Epithelial cell of esophagus (primary cell): ENCODE data around the gene UPF1.

Source experiments
- DNase-seq: peaks from one replicate; pipeline ENCODE4 v3.0.0; 2010; ENCODE audit warnings: low read depth
- H3K4me3 ChIP-seq: 2 replicates; pipeline ENCODE4 v1.5.1; 2011; ENCODE audit warnings: mild to moderate bottlenecking, low read length, control low read depth
- TF ChIP-seq, protein P1 (sequence below): IDR thresholded peaks from 2 replicates; pipeline ENCODE4 v1.5.1; 2011; ENCODE audit warnings: low read depth, mild to moderate bottlenecking, low read length, control low read depth, inconsistent platforms; ENCODE audit not compliant: insufficient read depth; ENCODE audit errors: missing control alignments

UPF1 gene

DNA sequence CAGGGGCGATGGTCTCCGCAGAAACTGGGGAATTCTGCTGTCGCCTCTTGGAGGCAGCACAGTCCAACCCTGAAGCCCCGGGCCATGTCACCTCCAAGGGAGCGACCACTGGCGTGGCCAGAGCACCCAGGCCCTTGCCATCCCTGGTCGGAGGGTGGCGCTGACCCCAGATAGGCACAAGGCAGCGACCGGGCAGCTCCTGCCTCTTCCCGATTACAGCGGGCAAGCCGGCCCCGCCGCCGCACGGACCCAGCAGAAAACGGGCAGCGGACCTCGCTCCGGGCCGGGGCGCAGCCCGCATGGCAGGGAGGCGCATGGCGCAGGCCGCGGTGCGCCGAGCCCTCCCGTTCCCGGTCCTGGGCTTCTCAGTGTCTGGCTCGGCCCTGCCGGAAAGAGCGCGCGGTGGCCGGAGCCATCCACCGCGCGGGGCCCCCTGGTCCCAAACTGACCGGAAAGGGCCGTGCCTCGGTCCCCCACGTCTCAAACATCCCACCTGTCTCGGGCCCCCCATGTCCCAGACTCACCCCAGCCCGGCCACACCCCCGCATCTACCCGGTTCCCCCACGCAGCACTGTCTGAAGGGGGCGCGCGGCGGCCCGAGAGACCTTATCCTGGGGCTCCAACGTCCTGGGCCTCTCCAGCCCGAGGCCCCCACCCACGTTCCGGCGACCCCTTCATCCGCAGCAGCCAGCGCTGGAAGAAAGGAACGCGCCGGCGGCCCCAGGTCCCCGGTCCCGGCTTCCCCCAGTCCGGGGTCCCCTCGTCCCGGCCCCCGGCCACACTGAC lies 63.5 kb downstream of the UPF1 start:
- TF ChIP-seq, protein P1, sequence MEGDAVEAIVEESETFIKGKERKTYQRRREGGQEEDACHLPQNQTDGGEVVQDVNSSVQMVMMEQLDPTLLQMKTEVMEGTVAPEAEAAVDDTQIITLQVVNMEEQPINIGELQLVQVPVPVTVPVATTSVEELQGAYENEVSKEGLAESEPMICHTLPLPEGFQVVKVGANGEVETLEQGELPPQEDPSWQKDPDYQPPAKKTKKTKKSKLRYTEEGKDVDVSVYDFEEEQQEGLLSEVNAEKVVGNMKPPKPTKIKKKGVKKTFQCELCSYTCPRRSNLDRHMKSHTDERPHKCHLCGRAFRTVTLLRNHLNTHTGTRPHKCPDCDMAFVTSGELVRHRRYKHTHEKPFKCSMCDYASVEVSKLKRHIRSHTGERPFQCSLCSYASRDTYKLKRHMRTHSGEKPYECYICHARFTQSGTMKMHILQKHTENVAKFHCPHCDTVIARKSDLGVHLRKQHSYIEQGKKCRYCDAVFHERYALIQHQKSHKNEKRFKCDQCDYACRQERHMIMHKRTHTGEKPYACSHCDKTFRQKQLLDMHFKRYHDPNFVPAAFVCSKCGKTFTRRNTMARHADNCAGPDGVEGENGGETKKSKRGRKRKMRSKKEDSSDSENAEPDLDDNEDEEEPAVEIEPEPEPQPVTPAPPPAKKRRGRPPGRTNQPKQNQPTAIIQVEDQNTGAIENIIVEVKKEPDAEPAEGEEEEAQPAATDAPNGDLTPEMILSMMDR: peak; percentile 20
- peak; percentile 13 for DNase-seq
- peak overlapping the region; percentile 9 for H3K4me3 ChIP-seq

DNA sequence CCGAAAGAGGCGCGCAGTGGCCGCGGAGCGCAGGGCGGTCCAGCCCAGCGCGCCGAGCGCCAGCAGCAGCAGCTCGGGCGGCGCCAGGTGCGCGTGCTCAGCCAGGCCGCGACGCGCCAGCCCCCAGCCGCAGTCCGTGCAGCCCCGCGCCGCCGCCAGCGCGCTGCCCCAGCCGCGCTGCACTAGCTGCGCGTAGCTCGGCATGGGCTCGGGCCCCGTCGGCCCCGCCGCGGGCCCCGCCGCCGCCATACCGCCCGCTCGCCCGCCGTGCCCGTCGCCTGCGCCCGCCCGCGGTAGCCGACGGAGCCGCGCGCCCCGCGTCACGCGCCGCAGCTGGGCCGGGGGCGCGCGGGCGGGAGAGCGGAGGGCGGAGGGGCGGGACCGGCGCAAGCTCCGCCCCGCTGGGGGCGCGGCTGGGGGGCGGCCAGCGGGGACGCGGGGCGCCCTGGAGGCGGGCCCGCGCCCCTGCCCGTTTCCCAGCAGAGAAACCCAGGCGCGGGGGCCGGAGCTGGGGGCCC lies 64.1 kb downstream of the UPF1 start, which contains the start of gene CERS1:
Gene CERS1 (minus strand): TSS at position 335 of the 518 bp plus-strand sequence. CDS start 86 bp downstream, at position 249.
- TF ChIP-seq, protein P1: no peak
- H3K4me3 ChIP-seq: peak within 1 kb of the TSS; percentile 9
- peak; percentile 17 for DNase-seq

DNA sequence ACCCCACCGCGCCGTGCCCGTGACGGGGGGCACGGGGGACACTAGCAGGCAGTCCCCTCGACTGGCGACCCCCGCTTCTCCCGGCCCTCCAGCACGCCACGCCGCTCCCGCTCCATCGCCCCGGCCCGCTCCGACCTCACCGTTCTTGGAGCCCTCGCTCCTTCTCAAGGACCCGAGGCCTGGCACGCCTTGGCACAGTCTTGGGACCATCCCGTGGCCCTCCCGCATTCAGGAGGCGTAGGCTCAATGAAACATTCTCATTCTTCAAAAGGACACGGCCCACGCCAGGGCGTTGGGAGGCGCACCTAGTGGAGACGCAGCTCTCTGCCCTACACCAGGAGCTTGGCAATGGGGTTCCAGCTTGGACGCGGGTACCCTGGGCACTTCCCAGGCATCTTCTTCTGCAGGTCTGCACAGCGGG lies 64.7 kb downstream of the UPF1 start:
- H3K4me3 ChIP-seq: no peak overlapping the region
- TF ChIP-seq, protein P1: peak; percentile 21
- DNase-seq: peak; percentile 41

DNA sequence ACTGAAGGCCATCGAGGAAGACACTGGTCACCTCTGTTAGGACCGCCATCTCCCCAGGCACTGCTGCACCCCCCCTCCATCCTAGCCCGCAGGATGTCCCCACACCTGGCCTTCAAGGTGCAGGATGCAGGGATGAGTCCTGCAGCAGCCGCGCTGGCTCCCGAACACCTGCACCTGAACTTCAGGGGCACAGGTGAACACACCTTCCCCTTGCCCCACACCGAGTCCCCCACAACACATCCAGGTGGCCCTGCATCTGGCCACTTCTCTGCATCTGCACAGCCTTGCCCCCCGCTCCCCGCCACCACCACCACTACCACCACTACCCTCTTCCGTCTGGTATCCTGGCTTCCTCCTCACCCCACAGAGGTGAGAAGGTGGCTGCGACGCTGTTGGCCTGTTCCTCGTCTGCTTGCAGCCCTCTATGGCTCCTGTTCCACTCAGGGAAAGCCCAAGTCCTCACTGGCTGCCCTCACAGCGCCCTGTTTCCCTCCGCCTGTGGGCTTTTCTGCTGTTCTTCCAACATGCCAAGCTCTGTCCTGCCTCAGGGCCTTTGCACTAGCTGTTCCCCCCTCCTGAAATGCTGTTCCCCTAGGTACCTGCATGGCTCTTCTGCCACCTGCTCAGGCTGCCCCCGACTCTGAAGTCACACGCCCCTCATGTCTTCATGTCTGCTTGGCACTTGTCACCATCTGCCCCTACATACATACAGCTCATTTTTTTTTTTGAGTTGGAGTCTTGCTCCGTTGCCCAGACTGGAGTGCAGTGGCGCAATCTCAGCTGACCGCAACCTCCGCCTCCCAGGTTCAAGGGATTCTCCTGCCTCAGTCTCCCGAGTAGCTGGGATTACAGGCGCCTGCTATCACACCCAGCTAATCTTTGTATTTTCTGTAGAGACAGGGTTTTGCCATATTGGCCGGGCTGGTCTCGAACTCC lies 65.6 kb downstream of the UPF1 start:
- TF ChIP-seq, protein P1: no peak
- no peak for DNase-seq
- H3K4me3 ChIP-seq: no peak overlapping the region

DNA sequence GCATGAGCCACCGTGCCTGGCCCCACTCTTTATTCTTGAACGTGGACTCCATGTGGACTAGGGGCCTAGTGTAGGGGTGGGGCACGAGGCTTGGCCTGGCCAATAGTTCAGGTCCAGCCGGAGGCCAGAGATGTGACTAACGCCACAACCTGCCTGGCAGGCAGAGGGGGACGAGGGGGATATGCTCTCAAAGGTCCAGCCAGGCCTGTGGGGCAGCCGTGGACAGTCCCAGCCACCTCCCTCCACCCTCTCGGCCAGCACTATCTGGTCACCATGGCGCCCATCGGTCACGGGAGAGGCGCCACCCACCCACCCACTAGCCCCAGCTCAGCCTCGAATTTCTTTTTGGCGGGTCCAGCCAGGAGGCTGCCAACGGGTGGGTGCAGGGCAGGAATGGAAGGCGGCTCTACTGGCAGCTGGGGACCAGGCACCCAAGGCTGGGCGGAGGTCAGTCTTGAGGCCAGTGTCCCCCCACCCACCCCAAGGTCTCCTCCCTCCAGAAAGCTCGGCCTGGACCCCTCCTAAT lies 66.4 kb downstream of the UPF1 start:
- no peak overlapping the region for H3K4me3 ChIP-seq
- TF ChIP-seq, protein P1: no peak
- no peak for DNase-seq

DNA sequence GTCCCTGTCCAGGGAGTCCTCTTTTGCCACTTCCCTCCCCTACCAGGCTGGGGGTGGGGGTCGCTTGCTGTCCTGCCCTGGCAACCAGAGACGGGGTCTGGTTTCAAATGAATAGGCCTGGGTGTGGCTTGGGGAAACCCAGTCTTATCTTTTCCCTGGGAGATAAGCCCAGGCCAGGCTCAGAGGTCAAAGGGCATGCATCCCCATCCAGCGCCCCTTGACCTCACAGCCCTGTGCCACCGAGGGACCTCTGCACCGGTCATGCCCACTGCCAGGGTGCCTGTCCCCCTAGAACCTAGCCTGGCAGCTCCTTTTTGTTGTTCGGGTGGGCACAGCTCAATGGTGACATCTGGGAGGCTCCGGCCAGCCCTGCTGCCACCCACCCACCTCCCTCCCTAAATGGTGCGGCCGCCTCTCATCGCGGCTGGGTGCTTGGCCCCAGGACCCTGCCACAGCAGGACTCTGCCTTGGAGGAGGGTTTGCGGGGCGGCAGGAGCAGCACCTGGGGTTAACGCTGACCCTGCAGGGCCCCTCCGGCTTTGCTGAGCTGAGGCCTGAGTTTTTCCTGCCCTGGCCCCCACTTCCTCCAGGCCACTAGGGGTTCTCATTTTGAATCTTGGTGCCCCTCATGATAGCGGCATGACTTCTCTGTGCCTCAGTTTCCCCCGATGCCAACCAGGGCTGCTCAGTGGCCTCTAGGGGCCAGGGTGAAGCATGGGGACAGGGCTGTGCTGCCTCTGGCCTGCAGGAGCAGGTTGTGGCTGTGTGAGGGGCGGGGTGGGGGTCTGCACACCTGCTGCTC lies 67.0 kb downstream of the UPF1 start:
- H3K4me3 ChIP-seq: no peak overlapping the region
- TF ChIP-seq, protein P1: no peak
- no peak for DNase-seq
